ENCODE results near the gene CAPN15.

CAPN15 gene

DNA sequence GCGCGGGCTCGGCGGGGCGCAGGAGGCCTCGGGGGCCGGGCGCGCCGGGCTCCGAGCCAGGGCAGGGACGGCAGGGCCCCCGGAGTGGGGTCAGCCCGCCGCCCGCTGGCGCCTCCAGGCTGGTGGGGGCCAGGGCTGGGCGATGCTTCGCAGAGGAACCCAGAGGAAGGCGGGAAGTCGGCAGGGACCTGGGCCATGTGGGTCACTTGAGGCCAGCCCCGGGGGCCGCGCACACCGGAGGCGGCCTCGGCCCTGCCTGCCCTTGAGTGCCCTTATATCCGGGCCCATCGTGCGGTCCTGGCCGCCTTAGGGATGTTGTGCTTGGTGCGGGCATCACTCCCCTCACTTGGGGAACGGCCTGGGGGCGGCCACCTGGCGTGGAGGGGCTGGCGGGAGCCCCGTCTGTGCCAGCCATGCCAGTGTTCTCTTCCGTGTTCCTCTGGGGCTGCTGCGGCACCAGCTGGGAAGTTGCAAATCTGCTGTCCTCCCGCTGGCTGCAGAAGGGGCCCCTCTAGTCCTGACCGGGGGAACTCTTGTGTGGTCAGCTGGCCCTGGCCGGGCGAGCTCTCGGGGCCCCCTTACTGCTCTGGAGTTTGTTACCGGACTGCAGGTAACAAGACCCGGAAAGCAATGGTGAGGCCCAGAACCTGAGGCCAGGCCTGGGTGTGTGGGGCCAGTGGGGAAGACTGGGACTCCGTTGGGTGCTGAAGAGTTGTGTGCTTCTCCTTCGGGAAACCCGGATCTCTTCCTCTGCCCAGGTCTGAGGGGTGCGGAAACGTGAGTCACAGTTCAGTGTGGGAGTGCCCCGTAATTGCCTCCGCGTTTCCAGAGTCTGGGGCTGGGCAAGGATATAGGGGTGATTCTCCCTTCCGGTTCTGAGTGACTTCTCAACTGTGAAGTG lies 849 bp downstream of the CAPN15 start:
- DNase-seq (ENCODE audit: insufficient read length, low spot score), result no peak
- TF ChIP-seq, protein P1, sequence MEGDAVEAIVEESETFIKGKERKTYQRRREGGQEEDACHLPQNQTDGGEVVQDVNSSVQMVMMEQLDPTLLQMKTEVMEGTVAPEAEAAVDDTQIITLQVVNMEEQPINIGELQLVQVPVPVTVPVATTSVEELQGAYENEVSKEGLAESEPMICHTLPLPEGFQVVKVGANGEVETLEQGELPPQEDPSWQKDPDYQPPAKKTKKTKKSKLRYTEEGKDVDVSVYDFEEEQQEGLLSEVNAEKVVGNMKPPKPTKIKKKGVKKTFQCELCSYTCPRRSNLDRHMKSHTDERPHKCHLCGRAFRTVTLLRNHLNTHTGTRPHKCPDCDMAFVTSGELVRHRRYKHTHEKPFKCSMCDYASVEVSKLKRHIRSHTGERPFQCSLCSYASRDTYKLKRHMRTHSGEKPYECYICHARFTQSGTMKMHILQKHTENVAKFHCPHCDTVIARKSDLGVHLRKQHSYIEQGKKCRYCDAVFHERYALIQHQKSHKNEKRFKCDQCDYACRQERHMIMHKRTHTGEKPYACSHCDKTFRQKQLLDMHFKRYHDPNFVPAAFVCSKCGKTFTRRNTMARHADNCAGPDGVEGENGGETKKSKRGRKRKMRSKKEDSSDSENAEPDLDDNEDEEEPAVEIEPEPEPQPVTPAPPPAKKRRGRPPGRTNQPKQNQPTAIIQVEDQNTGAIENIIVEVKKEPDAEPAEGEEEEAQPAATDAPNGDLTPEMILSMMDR (IDR thresholded peaks at IDR 0.05; ENCODE audit: insufficient read depth, missing control alignments), result no peak
- FAIRE-seq, result no peak

GRCh38 chr16:529012-529575 lies 1.6 kb downstream of the CAPN15 start:
- DNase-seq (ENCODE audit: insufficient read length, low spot score) (no peak), FAIRE-seq (no peak)
- TF ChIP-seq, protein P1 (IDR thresholded peaks at IDR 0.05; ENCODE audit: insufficient read depth, missing control alignments), result no peak

GRCh38 chr16:530111-530817 lies 2.8 kb downstream of the CAPN15 start:
- TF ChIP-seq, protein P1 (IDR thresholded peaks at IDR 0.05; ENCODE audit: insufficient read depth, missing control alignments), result no peak
- DNase-seq (ENCODE audit: insufficient read length, low spot score) (no peak), FAIRE-seq (no peak)

DNA sequence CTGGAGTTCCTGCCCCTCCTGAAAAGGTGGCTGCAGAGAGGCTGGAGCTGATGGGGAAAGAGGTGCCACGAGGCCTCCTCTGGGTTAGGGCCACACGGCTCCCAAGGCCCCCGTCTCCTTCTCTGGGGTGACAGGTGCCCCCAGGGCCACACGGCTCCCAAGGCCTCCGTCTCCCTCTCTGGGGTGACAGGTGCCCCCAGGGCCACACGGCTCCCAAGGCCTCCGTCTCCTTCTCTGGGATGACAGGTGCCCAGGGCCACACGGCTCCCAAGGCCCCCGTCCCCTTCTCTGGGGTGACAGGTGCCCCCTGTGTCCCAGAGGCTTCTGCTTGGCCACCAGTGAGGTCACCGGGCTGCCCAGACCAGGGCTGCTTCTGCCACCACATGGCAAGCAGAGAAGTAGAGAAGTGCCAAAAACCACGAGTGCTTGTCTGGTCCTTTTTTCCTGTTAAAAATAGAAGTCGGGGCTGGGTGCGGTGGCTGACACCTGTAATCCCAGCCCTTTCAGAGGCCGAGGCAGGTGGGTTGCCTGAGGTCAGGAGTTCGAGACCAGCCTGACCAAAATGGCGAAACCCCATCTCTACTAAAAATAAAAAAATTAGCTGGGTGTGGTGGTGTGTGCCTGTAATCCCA lies 4.1 kb downstream of the CAPN15 start:
- DNase-seq (ENCODE audit: insufficient read length, low spot score), result no peak
- FAIRE-seq, result no peak
- TF ChIP-seq, protein P1 (IDR thresholded peaks at IDR 0.05; ENCODE audit: insufficient read depth, missing control alignments), result no peak

GRCh38 chr16:533391-534123 lies 6.0 kb downstream of the CAPN15 start:
- FAIRE-seq (no peak), DNase-seq (ENCODE audit: insufficient read length, low spot score) (no peak)
- TF ChIP-seq, protein P1 (IDR thresholded peaks at IDR 0.05; ENCODE audit: insufficient read depth, missing control alignments), result no peak

DNA sequence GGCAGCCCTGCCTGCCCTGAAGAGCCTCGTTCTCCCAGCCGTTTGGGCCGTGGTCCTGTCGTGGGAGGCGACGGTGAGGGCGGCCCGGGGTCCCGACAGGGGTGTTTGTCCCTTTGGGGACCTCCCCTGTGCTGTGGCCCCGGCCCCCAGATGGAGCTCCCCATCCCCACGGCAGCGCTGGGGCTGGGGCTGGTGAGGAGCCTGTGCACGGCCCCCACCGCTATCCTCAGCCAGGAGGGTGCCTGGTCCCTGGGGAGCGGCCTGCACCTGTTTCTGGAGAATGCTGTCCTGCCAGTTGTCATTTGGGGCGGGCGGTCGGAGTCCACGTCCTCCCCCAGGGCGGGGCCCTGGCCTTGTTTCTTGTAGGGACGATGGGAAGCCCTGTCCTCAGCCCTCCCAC lies 6.6 kb downstream of the CAPN15 start:
- DNase-seq (ENCODE audit: insufficient read length, low spot score), result no peak
- FAIRE-seq, result no peak
- TF ChIP-seq, protein P1 (IDR thresholded peaks at IDR 0.05; ENCODE audit: insufficient read depth, missing control alignments), result no peak

Measured in D721Med (cell line).